Neural progenitor cell (in vitro differentiated cells): ENCODE data around the gene GJB1. TPM values are rescaled to one million over a fixed set of nuclear protein-coding genes. Genes with fewer than 3 reads are reported as not detected.
"Not testable (repeated sequence)": the region's sequence is repeated elsewhere in the genome, so short reads cannot be mapped to it uniquely, and the experiment has no call there.

Experiments
- DNase-seq: peaks from one replicate; pipeline ENCODE4 v3.0.0-alpha.2; 2016; ENCODE audit warnings: low spot score
- H2AFZ ChIP-seq: fragments of 200-600 bp; sonication (generic); replicated peaks from 2 replicates; pipeline ENCODE4 v1.6.1; 2016; ENCODE audit warnings: antibody characterized with exemption
- H3F3A ChIP-seq: fragments of 200-600 bp; sonication (generic); 2 replicates; pipeline ENCODE4 v1.6.1; 2016; ENCODE audit warnings: antibody characterized with exemption, low read depth
- H3K27ac ChIP-seq: fragments of 200-600 bp; sonication (generic); 2 replicates; pipeline ENCODE4 v1.5.1; 2016; ENCODE audit warnings: mild to moderate bottlenecking
- H3K27me3 ChIP-seq: fragments of 200-600 bp; sonication (generic); 2 replicates; pipeline ENCODE4 v1.6.1; 2016; ENCODE audit warnings: mild to moderate bottlenecking, moderate library complexity
- H3K36me3 ChIP-seq: fragments of 200-600 bp; sonication (generic); 2 replicates; pipeline ENCODE4 v1.5.1; 2016
- H3K4me1 ChIP-seq: fragments of 200-600 bp; sonication (generic); 2 replicates; pipeline ENCODE4 v1.6.1; 2016; ENCODE audit warnings: mixed run types
- H3K4me2 ChIP-seq: fragments of 200-600 bp; sonication (generic); 2 replicates; pipeline ENCODE4 v1.6.1; 2016
- H3K4me3 ChIP-seq: fragments of 200-600 bp; sonication (generic); 2 replicates; pipeline ENCODE4 v1.5.1; 2016
- H3K79me2 ChIP-seq: fragments of 200-600 bp; sonication (generic); 2 replicates; pipeline ENCODE4 v1.6.1; 2016; ENCODE audit warnings: low read depth
- H3K9ac ChIP-seq: fragments of 200-600 bp; sonication (generic); 2 replicates; pipeline ENCODE4 v1.6.1; 2016
- H3K9me3 ChIP-seq: fragments of 200-600 bp; sonication (generic); 2 replicates; pipeline ENCODE4 v1.5.1; 2016; ENCODE audit warnings: low read depth
- H4K20me1 ChIP-seq: fragments of 200-600 bp; sonication (generic); 2 replicates; pipeline ENCODE4 v1.6.1; 2016; ENCODE audit warnings: low read depth
- H3K27ac Mint-ChIP-seq: 3 replicates; pipeline ENCODE4 v1.8.0; 2021; ENCODE audit warnings: mixed read lengths
- H3K27me3 Mint-ChIP-seq: 2 replicates; pipeline ENCODE4 v1.8.0; 2022; ENCODE audit warnings: low read depth, mild to moderate bottlenecking, inconsistent platforms, moderate library complexity, mixed read lengths; ENCODE audit not compliant: insufficient read depth
- H3K36me3 Mint-ChIP-seq: 3 replicates; pipeline ENCODE4 v1.8.0; 2021; ENCODE audit warnings: mixed read lengths
- H3K4me1 Mint-ChIP-seq: 3 replicates; pipeline ENCODE4 v1.8.0; 2021; ENCODE audit warnings: mixed read lengths
- H3K4me3 Mint-ChIP-seq: 3 replicates; pipeline ENCODE4 v1.8.0; 2021; ENCODE audit warnings: mild to moderate bottlenecking, moderate library complexity, mixed read lengths
- H3K9me3 Mint-ChIP-seq: 3 replicates; pipeline ENCODE4 v1.8.0; 2020; ENCODE audit warnings: mixed read lengths
- CTCF ChIP-seq: fragments of 200-600 bp; sonication (generic); IDR thresholded peaks from 2 replicates; pipeline ENCODE4 v1.5.1; 2017; ENCODE audit warnings: antibody characterized with exemption, mild to moderate bottlenecking
- EZH2 ChIP-seq: fragments of 200-600 bp; sonication (generic); IDR thresholded peaks from 2 replicates; pipeline ENCODE4 v1.6.1; 2017; ENCODE audit warnings: antibody characterized with exemption, mild to moderate bottlenecking, moderate library complexity
- EZH2phosphoT487 ChIP-seq: fragments of 200-600 bp; sonication (generic); IDR thresholded peaks from 2 replicates; pipeline ENCODE4 v1.6.1; 2017; ENCODE audit warnings: antibody characterized with exemption
- total RNA-seq: library from RNA; depleted of rRNA; stranded (reverse); fragments of >200 nt; gene quantifications from 2 replicates; pipeline ENCODE4 v1.2.3, GENCODE V29; 2015; ENCODE audit warnings: low replicate concordance

GJB1 gene
- total RNA-seq, 1 donor from 2014 or later = not detected

- Histone ChIP-seq H3K4me1 (no peaks in the 10 kb centered on the region), H3K4me3 (no peak overlapping the region), H2AFZ (no peak overlapping the region), H3F3A (peaks cover 9% of the 10 kb centered on the region), H3K4me2 (peak overlapping the region; percentile 81), H4K20me1 (peaks cover 16% of the 10 kb centered on the region), H3K27me3 (no peaks in the 10 kb centered on the region), H3K9me3 (no peaks in the 10 kb centered on the region), H3K9ac (no peak overlapping the region), H3K36me3 (no peaks in the 10 kb centered on the region), H3K79me2 (peaks cover 28% of the 10 kb centered on the region), H3K27ac (peak overlapping the region; percentile 30)
- Mint-ChIP-seq H3K4me1 (peaks cover 13% of the 10 kb centered on the region), H3K36me3 (peaks cover 1% of the 10 kb centered on the region), H3K4me3 (peak overlapping the region; percentile 96), H3K27me3 (peaks cover 5% of the 10 kb centered on the region), H3K9me3 (peaks cover 4% of the 10 kb centered on the region), H3K27ac (no peak overlapping the region)
- no peak for DNase-seq
- no peak for TF ChIP-seq CTCF
- no peak for TF ChIP-seq EZH2phosphoT487
- TF ChIP-seq EZH2 = no peak
Measured at GRCh38 chrX:71256051-71256450, 33.0 kb downstream of the GJB1 start.

GRCh38 chrX:71256856-71257255, 33.8 kb downstream of the GJB1 start:
- peaks cover 9% of the 10 kb centered on the region for H3K4me1 Mint-ChIP-seq
- no peak overlapping the region for H3K4me3 Mint-ChIP-seq
- H3K27ac Mint-ChIP-seq = no peak overlapping the region
- peaks cover 9% of the 10 kb centered on the region for H3F3A ChIP-seq
- no peaks in the 10 kb centered on the region for H3K4me1 ChIP-seq
- H3K27ac ChIP-seq = no peak overlapping the region
- no peak for DNase-seq
- peaks cover 20% of the 10 kb centered on the region for H3K79me2 ChIP-seq
- H2AFZ ChIP-seq = no peak overlapping the region
- H3K27me3 Mint-ChIP-seq = peaks cover 5% of the 10 kb centered on the region
- no peaks in the 10 kb centered on the region for H3K27me3 ChIP-seq
- H3K4me2 ChIP-seq = no peak overlapping the region
- H4K20me1 ChIP-seq = peaks cover 12% of the 10 kb centered on the region
- H3K36me3 Mint-ChIP-seq = no peaks in the 10 kb centered on the region
- no peaks in the 10 kb centered on the region for H3K36me3 ChIP-seq
- TF ChIP-seq CTCF = no peak
- no peak for TF ChIP-seq EZH2phosphoT487
- no peak for TF ChIP-seq EZH2
- H3K9ac ChIP-seq = no peak overlapping the region
- H3K9me3 Mint-ChIP-seq = peaks cover 4% of the 10 kb centered on the region
- H3K4me3 ChIP-seq = no peak overlapping the region
- H3K9me3 ChIP-seq = no peaks in the 10 kb centered on the region

DNA sequence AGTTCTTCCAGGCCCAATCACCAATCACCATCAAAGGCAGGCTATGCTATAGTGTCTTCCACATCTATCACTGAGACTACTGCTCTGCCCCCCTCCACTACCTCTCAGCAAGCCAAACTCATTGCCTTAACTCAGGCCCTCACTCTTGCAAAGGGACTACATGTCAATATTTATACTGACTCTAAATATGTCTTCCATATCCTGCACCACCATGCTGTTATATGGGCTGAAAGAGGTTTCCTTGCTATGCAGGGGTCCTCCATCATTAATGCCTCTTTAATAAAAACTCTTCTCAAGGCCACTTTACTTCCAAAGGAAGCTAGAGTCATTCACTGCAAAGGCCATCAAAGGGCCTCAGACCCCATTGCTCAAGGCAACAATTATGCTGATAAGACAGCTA, 45.6 kb downstream of the GJB1 start:
- H3K27ac ChIP-seq, H3K79me2 ChIP-seq, H3K4me3 ChIP-seq, H3K27me3 ChIP-seq, H3K36me3 ChIP-seq, H3K27me3 Mint-ChIP-seq, H3K9ac ChIP-seq, H3K9me3 ChIP-seq, H2AFZ ChIP-seq, H3K4me2 ChIP-seq, H3K4me3 Mint-ChIP-seq, DNase-seq, H3F3A ChIP-seq, H3K4me1 ChIP-seq, H4K20me1 ChIP-seq, H3K27ac Mint-ChIP-seq, H3K36me3 Mint-ChIP-seq, H3K4me1 Mint-ChIP-seq: not testable (repeated sequence)
- H3K9me3 Mint-ChIP-seq = peaks cover 13% of the 10 kb centered on the region

DNA sequence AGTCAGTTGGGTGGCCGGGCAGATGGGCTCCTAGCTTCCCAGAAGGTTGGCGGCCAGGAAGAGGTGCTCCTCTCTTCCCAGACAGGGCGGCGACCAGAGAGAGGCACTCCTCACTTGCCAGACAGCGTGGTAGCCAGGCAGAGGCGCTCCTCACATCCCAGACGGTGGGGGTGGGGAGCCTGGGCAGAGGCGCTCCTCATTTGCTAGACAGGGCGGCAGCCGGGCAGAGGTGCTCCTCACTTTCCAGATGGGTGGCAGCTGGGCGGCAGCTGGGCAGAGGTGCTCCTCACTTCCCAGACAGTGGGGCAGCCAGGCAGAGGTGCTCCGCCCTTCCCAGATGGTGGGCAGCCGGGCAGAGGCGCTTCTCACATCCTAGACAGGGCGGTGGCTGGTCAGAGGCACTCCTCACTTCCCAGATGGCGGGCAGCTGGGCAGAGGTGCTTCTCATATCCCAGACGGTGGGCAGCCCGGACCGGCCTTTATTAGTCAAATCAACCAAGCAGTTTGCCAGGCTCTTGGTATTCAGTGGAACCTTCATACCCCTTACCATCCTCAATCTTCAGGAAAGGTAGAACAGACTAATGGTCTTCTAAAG, 46.9 kb downstream of the GJB1 start:
- Mint-ChIP-seq H3K27me3 (no peaks in the 10 kb centered on the region), H3K9me3 (peaks cover 13% of the 10 kb centered on the region), H3K4me1 (no peaks in the 10 kb centered on the region), H3K36me3 (no peaks in the 10 kb centered on the region), H3K27ac (no peak overlapping the region), H3K4me3 (no peak overlapping the region)
- Histone ChIP-seq H3K36me3 (no peaks in the 10 kb centered on the region), H3K4me3 (no peak overlapping the region), H3K4me1 (no peaks in the 10 kb centered on the region), H3K9me3 (no peaks in the 10 kb centered on the region), H3K27me3 (no peaks in the 10 kb centered on the region), H3F3A (no peaks in the 10 kb centered on the region), H4K20me1 (no peaks in the 10 kb centered on the region), H3K79me2 (no peaks in the 10 kb centered on the region), H3K4me2 (no peak overlapping the region), H3K27ac (no peak overlapping the region), H2AFZ (no peak overlapping the region), H3K9ac (no peak overlapping the region)
- no peak for DNase-seq
- no peak for TF ChIP-seq EZH2
- TF ChIP-seq EZH2phosphoT487 = no peak
- no peak for TF ChIP-seq CTCF

GRCh38 chrX:71272313-71272712, 49.3 kb downstream of the GJB1 start:
- not testable (repeated sequence) for H3K79me2 ChIP-seq, H3K27me3 ChIP-seq, H3K4me3 Mint-ChIP-seq, DNase-seq, H3K4me1 Mint-ChIP-seq, H3K4me2 ChIP-seq, H3F3A ChIP-seq, H3K4me3 ChIP-seq, H3K9me3 ChIP-seq, H3K27ac ChIP-seq, H4K20me1 ChIP-seq, H3K27me3 Mint-ChIP-seq, H3K36me3 ChIP-seq, H3K27ac Mint-ChIP-seq, H3K36me3 Mint-ChIP-seq, H2AFZ ChIP-seq, H3K9ac ChIP-seq, H3K4me1 ChIP-seq
- H3K9me3 Mint-ChIP-seq = peaks cover 18% of the 10 kb centered on the region
